Measurements from ENCODE around the gene PKD2.

The PKD2 gene

GRCh38 chr4:87974856-87975462, 32.5 kb upstream of the PKD2 start:
- TF ChIP-seq EZH2phosphoT487 (IDR thresholded peaks at IDR 0.05; ENCODE audit: low read length) (no peak), CTCF (IDR thresholded peaks at IDR 0.05; ENCODE audit: low read length) (no peak), EZH2 (optimal IDR thresholded peaks at IDR 0.05; ENCODE audit: low read depth, low read length) (no peak)
- Histone ChIP-seq H3K36me3 (replicated peaks; ENCODE audit: insufficient read depth, low read length) (no peaks in the 10 kb centered on the region), H3K4me3 (ENCODE audit: low read length) (no peak overlapping the region), H3K9ac (ENCODE audit: low read length) (no peak overlapping the region), H3K9me3 (replicated peaks; ENCODE audit: insufficient read depth, low read length) (no peaks in the 10 kb centered on the region), H4K20me1 (ENCODE audit: insufficient read depth, low read length) (no peaks in the 10 kb centered on the region), H2AFZ (ENCODE audit: low read length) (0 out of 2 replicates have a peak overlapping the region, but pooled peaks have one; percentile 43), H3K27me3 (replicated peaks; ENCODE audit: insufficient read depth, low read length) (no peaks in the 10 kb centered on the region), H3K79me2 (ENCODE audit: low read length) (no peaks in the 10 kb centered on the region), H3K27ac (ENCODE audit: low read length) (no peak overlapping the region), H3K4me1 (ENCODE audit: low read length) (peaks cover 7% of the 10 kb centered on the region; the same call in 1 of the 2 replicates), H3K4me2 (ENCODE audit: low read depth, low read length) (peak overlapping the region; percentile 48; the same call in 1 of the 2 replicates), H3K9me2 (replicated peaks; ENCODE audit: insufficient read depth, low read length) (no peaks in the 10 kb centered on the region), H3F3A (ENCODE audit: insufficient read depth, low read length) (peaks cover 4% of the 10 kb centered on the region; the same call in 1 of the 2 replicates)
- no peak for DNase-seq

GRCh38 chr4:87975466-87975865, 32.0 kb upstream of the PKD2 start, which contains the start of gene SPP1:
Gene SPP1 (plus strand): TSS chr4:87975714. CDS start chr4:87976896, 1,182 bp downstream.
- peaks cover 7% of the 10 kb centered on the region; the same call in 1 of the 2 replicates for H3K4me1 ChIP-seq (ENCODE audit: low read length)
- no peak within 1 kb of the TSS; the same call in 1 of the 2 replicates for H3K4me3 ChIP-seq (ENCODE audit: low read length)
- H3K36me3 ChIP-seq (replicated peaks; ENCODE audit: insufficient read depth, low read length), result no peaks in the 10 kb centered on the region
- H3K79me2 ChIP-seq (ENCODE audit: low read length), result no peaks in the 10 kb centered on the region
- H3F3A ChIP-seq (ENCODE audit: insufficient read depth, low read length), result peaks cover 4% of the 10 kb centered on the region; the same call in 1 of the 2 replicates
- H3K4me2 ChIP-seq (ENCODE audit: low read depth, low read length), result peak within 1 kb of the TSS; percentile 48; the same call in 1 of the 2 replicates
- H3K9me3 ChIP-seq (replicated peaks; ENCODE audit: insufficient read depth, low read length), result no peaks in the 10 kb centered on the region
- H3K27ac ChIP-seq (ENCODE audit: low read length), result no peak within 1 kb of the TSS
- H4K20me1 ChIP-seq (ENCODE audit: insufficient read depth, low read length), result no peaks in the 10 kb centered on the region
- TF ChIP-seq CTCF (IDR thresholded peaks at IDR 0.05; ENCODE audit: low read length) (peak; percentile 14; the same call in 1 of the 2 replicates), EZH2phosphoT487 (IDR thresholded peaks at IDR 0.05; ENCODE audit: low read length) (no peak)
- H3K27me3 ChIP-seq (replicated peaks; ENCODE audit: insufficient read depth, low read length), result no peaks in the 10 kb centered on the region
- H2AFZ ChIP-seq (ENCODE audit: low read length), result 0 out of 2 replicates have a peak within 1 kb of the TSS, but pooled peaks have one; percentile 43
- H3K9ac ChIP-seq (ENCODE audit: low read length), result no peak within 1 kb of the TSS
- DNase-seq, result peak; percentile 60
- H3K9me2 ChIP-seq (replicated peaks; ENCODE audit: insufficient read depth, low read length), result no peaks in the 10 kb centered on the region

DNA sequence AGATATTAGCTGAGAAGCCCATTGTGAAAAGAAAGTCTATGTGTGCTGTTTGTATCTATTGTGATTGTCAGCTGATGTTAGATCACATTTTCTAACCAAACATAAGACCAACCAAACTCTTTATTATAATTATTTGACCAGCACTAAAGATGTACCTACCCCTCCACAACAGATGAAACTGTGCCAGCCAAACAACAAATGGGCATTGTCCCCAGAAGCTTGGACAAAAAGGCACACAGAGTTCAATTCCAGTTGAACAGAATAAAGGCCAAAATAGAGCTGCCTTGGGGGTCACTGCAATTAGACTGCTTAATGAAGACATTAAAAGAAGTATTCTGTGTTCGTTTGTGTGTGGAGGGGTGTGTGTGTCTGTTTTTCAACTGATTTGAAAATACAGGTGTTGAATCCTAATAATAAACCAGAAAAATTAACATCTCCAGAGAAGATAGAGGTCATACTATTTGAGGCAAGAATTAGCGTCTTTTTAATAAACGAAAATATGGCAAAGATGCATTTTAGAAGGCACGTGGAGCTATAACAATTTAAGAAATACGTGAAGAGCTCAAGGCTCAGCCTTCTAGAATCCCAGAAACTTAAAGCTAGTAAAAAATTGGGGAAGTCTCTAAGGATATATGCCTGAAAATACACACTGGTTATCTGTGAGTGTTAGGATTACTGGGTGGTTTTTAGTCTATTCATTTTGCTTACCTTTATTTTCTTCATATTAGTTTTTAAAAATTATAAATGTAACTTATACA, 29.7 kb upstream of the PKD2 start:
- Histone ChIP-seq H3K4me1 (ENCODE audit: low read length) (peaks cover 7% of the 10 kb centered on the region; the same call in 1 of the 2 replicates), H3K4me3 (ENCODE audit: low read length) (no peak overlapping the region), H3K79me2 (ENCODE audit: low read length) (no peaks in the 10 kb centered on the region), H3F3A (ENCODE audit: insufficient read depth, low read length) (peaks cover 4% of the 10 kb centered on the region; the same call in 1 of the 2 replicates), H3K27ac (ENCODE audit: low read length) (no peak overlapping the region), H3K27me3 (replicated peaks; ENCODE audit: insufficient read depth, low read length) (no peaks in the 10 kb centered on the region), H3K36me3 (replicated peaks; ENCODE audit: insufficient read depth, low read length) (no peaks in the 10 kb centered on the region), H3K4me2 (ENCODE audit: low read depth, low read length) (no peak overlapping the region), H3K9me3 (replicated peaks; ENCODE audit: insufficient read depth, low read length) (no peaks in the 10 kb centered on the region), H3K9me2 (replicated peaks; ENCODE audit: insufficient read depth, low read length) (no peaks in the 10 kb centered on the region), H4K20me1 (ENCODE audit: insufficient read depth, low read length) (no peaks in the 10 kb centered on the region), H2AFZ (ENCODE audit: low read length) (no peak overlapping the region), H3K9ac (ENCODE audit: low read length) (no peak overlapping the region)
- TF ChIP-seq EZH2phosphoT487 (IDR thresholded peaks at IDR 0.05; ENCODE audit: low read length), result no peak
- DNase-seq, result no peak

Measured in MM.1S (cell line).